ENCODE data around the gene PPP3CA.
A peak's percentile ranks its signal among the peaks of the same experiment; 100 is the strongest.

Gene PPP3CA

DNA sequence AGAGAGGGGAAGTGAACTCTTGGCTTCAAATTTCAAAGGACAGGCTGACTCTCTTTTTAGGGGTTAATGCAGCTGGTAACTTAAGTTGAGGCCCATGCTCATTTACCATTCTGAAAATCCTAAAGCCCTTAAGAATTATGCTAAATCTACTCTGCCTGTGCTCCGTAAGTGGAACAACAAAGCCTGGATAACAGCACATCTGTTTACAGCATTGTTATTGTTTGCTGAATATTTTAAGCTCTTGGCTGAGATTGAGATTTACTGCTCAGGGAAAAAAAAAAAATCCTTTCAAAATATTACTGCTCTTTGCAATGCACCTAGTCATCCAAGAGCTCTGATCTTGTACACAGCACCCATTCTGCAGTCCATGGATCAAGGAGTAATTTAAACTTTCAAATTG is 17.7 kb downstream of the PPP3CA start:
- DNase-seq = no peak

DNA sequence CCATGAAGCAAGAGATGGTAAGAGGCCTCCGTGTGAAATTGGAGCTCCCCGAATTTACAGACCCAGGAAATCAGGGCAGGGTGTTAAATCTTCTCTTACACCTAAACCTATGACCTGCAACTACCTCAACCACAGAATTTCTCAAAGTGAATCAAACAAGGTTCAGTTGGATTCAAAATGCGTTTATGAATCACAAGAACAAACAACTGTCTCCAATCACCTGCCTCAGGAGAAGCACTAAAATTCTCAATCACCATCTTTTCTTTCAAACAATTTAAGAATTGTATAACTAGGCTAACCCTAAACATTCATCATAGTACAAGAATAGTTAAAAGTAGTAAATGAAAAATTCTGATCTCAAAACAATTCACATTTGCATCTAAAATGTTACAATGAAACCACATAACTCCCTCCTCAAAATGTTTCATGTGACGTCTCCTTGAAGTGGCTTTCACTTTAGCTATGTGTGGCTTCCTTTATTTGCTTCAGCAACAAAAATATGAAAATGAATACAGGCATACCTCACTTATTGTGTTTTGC is 19.2 kb downstream of the PPP3CA start:
- peak in 1 of 2 donors; percentile 64 for DNase-seq

DNA sequence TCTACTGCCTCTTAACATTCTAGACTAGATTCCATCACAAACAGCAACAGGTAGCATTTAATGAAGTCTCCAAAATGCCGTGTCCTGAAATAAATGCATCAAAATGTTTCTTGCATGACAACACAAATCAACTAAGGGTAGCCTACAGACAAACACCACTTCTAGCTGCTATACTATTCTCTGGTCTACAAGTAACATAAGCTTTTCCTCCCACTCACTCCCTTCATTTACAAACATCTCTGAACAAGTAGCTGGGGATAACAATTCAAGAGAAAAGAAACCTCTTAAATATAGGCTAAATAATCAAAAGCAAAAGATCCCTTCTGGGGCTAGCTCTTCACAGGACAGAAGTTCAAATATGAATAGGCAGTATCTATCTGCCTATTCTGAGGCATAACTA is 20.8 kb downstream of the PPP3CA start:
- DNase-seq = no peak

DNA sequence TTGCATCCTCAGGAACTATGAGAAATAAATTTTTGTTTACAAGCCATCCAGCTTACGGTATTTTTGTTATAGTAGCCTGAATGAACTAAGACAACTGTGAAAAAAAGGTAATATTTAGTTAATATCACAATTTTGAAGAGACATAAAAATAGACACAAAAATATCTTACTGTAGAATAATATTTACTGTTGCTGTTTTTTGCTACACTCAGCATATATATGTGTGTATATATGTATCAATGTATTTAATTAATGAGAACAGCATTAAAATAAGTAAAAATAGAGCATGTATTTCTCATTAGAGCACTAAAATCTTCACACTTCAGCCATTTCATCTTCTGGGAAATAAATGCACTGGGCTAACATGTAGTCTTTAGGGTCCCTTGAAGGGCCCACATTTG is 24.6 kb downstream of the PPP3CA start:
- no peak for DNase-seq

DNA sequence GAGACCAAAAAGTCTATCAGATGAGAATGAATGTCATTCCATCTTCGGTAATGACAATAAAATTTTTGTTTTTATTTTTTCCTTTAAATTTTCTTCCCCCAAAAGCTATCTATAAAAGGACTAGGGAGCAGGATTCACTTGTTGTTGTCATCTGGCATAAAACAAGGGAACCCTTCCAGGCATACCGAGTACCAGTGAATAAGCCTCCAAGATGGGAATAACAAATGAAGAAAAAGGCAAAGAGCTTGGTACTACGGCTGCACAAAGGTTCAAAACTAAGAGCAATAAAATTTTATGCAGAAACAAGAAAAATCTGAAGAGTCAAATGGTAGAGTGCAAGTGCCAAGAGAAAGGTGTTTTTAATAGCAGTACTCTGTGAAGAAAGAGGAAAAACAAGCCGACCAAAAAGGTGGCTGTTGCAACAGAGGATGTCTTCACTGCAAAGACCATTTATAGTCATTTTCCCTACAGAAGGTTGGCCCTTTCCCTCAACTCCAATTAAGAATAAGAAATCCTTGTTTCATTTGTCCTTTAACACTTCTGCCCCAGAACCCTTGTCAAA is 25.8 kb downstream of the PPP3CA start:
- DNase-seq = no peak

DNA sequence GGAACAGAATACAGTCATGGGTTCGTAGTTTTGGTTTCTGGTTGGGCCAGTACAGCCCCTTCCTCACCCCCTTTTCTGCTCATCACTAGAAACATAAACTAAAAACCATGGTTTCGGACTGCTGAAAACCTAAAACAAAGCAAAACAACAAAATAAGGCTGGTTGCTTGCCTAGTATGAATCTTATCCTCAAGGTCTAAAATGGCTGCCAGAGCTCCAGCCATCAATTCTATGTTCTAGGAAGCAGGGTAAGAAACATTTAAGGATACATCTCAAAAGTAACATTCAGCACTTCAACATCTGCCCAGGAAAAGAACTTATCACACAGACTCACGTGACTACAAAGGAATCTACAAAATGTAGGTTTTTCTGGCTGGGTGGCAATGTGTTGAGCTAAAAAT is 31.5 kb downstream of the PPP3CA start:
- no peak for DNase-seq

DNA sequence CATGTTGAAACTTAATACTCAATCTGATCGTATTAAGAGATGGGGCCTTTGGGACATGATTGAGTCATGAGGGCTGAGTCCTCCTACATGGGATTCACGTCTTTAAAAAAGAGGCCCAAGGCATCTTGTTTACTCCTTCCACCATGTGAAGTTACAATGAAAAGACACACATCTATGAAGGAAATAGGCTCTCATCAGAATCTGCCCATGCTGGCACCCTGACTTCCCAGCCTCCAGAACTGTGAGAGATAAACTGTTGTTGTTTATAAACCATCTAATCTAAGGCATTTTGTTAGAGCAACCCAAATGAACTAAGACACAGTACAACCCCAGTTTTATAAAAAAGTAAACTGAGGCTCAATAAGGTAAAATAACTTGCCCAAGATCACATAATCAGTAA is 32.3 kb downstream of the PPP3CA start:
- no peak for DNase-seq

DNA sequence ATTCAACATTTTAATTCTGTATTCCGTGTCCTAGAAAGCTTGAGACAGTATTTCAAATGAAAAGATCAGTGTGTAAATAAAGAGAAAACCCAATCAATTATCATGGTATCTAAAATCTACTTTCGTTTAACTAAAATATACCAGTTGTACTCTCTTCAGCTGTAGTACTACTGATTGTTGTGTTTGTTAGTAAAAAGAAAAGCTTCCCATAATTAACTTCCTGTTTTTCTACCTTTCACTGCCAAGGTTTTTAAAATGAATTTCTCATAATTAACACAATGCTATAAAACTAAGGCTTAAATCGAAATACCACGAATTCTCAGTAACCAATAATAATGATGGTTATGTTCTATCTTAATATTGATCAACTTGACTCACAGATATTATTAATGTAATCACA is 37.4 kb downstream of the PPP3CA start:
- DNase-seq = no peak

DNA sequence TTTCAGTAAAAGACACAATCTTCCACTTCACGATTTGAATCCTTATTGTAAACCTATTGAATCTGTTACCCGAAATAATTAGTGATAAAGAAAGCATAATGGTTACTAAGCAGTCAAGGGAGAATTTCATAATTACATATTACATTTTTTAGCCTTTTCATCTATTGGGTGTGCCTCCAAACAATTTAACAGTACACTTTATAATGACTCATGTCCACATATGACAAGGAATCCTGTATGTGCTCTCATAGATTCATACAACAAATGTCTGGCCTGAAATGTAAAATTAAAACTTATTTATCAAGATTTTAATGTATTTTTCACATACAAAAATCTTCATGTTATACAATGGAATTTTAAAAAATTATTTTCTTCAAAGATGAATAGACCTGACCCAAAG is 39.4 kb downstream of the PPP3CA start:
- DNase-seq = no peak

DNA sequence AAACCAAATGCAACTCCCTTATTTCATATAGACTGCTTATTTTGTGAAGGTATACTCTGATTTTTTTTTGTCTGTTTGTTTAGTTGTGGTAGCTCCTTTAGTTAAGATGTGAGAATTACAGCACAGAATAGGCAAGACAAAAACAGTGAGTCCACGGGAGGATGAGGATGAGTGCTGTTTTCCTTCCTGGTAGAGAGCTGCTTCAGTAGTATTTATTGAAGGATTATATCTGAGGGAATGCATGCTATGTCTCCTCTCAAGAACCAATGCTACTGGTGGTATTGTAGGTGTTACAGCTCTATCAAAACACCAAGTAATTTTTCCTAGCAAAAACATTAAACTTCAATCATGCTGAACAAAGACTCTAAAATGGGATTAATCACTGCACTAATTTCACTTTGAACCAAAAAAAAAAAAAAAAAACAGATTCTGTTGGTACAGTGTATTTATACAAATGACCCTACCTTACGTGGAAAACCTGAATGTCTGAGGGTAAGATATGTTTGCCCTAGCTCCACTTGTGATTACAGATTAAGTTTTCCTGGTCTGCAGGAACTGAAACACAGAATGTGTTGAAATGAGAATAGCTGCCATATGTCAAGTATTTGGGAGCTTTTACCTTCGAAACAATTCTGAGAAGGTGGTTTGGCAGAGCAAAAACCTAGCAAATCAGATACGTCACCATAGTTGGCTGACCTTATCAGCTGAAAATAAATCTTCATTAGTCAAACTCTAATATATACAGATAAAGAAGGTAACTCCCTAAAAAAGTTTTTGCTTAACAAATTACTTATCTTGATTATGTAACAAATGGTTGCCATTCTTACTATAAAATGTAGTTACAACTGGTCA is 40.3 kb downstream of the PPP3CA start:
- DNase-seq = no peak

DNA sequence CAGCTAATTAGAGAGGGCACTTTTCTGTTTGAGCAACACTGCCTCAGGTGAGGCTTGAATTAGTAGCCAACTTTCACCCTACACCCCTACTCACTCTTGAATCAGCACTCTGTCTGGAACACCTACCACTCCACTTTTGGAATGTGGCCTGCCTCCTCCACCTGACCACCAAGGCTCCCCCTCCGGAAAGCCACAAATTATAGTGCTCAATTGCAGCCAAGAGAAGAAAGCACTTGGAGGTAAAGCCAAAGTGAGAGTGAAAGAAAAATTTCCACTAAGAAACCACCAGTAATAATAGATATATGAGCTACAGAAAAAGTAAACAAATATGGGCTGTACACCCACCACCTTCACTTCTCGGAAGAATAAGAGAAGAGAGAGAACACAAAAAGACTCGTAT is 41.1 kb downstream of the PPP3CA start:
- DNase-seq = no peak

DNA sequence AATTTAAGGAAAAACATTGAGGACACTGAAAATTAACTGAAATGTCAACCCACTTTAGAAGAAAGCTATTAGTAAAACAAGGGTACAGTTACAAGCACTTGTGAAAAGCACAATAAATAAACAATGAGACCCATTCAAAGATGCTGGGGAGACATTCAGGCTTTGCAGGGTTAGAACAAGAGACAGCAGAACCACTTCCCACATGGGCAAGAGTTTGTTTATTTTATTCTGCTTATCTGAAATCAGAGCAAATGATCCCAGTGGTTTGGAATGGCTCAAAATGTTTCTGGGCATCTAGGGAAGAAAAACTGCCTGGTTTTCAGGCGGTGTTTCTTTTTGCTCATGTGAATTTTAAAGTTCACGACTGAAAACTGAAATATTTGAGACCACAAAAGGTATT is 42.4 kb downstream of the PPP3CA start:
- no peak for DNase-seq

DNA sequence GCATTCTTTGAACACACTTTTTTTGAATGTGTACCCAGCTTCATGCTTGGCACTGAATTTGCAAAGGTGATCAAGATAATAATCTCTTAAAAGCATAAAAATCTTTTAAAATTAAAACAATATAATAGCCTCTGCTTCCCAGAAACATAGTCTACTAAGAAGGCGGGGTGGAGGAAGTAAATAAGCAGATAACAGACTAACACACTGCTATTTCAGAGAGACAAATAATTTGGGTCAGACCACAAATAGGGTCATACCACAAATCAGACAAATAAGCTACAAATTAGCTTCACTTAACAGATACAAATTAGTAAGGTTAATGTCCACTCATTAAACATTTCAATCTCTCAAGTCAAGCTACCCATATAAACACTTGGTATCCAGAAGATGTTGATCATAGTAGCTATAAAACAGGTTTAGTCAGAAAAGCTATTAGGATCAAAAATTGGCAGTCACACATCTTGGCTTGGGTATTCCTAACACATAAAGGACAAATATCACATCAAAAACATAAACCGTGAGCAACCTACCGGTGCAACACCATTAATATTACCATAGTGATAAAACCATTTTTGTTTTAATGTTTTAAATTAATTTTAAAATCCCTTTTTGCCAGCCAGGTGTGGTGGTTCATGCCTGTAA is 47.3 kb downstream of the PPP3CA start:
- DNase-seq = no peak

DNA sequence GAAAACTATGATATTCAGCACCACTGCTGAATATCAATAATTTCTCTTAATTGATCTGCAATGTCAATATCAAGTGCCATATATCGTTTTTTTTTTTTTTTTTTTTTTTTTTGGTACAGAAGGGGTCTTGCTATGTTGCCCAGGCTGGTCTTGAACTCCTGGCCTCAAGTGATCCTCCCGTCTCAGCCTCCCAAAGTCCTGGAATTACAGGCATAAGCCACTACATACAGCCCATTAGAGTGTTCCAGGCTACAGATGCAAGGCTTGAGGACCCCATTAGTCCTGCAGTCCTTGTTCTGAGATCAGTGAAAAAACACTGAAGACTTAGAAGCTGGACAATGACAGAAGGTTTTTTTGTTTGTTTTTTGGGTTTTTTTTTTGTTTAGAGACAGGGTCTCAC is 48.3 kb downstream of the PPP3CA start:
- no peak for DNase-seq

DNA sequence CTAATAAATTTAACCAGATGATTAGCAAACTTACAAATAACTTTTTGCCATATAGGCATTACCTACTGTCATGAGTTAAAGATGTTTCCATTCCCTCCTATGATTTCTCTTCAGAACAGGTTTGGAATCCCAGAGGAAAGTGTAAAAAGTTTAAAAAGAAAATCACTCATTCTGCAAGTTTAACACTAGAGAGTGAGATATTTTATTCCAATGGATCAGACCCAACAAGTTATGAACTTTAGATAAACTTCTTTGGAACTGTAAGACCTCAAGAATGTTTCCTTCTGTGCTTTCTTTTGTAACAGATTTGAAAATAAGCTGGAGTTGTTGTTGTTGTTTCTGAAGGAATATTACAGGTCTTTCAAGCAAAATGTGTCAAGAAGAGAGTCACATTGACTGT is 51.6 kb downstream of the PPP3CA start:
- DNase-seq = no peak

DNA sequence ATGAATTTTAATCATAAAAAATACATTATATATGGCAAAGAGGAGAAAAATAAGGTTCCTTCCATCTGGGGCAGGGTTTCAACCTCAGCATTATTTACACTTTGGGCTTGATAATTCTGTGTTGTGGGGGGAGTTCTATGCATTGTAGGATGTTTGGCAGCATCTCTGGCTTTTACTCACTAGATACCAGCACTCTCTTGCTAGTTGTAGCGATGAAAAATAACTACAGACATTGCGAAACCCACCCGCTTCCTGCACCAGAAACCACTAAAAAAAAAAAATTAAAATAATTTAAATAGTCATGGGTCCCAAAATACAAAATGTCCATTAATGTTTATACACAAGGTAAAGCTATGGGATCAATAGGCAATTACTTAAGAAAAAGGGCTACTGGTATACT is 52.7 kb downstream of the PPP3CA start:
- no peak for DNase-seq

DNA sequence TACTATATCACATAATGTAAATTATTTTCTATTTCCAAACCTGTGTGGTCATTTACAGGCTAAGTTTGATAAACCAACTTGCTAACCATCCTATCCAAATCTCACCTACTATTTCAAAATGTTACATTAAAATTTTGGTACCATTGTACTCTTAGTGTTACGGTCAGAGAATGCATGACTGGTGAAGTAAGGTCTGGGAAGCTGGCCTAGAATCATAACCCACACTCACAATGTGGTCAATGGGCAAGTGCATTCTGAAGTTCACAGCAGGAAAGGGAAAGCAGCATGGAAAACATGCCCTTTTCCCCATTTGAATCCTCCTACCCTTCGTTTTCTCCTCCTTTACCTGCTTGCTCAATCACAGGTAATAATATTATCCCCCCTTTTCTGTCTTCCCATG is 54.4 kb downstream of the PPP3CA start:
- no peak for DNase-seq

DNA sequence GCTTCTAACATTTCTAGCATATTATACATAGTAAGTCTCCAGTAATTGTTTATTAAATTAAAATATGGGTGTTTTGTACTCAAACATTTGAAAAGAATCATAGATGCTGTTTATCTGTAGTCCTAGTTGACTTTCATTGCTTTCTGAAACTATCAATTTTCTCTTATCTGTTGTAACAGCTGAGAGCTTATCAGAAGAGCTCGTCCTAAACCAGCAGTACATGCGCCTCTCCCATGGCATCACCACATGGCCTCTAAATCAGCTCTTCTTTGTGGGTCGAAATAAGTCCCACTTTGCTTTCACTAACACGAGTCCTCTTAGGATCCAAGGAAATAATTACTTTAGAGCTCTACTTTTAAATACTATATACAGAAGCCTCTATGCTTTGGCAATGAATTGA is 55.1 kb downstream of the PPP3CA start:
- DNase-seq = no peak

DNA sequence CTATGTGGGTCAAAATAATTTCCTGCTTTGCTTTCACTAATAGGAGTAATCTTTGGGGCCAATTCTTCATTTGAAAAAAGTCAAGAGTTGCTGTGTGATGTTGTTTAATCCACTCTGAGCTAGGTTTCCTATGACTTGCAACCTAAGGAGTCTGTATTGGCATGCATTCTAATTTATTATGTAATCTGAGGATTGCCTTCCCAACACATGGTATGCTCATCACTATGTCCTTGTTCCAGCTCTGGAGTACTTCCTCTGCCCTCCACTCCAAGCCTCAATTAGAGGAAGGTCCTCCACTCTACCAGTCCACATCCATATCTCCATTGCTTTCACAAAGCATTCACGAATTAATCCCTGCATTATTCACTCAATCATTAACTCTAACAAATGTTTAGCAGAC is 56.1 kb downstream of the PPP3CA start:
- no peak for DNase-seq

DNA sequence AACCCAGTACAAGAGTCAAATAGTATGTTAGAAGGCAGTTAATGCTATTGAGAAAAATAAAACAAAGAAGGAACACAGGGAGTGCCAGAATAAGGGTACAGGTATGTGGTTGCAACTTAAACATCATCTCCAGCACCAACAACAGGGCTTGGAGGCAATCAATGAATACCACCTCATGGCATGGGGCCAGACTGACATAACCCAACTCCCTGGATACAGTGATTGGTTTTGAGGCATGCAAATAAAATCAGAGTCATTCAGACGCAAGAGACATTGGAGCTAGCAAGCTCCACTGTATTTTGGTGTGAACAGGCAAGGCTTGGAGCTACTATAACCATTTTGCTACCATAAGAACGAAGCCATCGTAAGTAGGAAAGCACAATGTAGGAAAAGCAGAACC is 56.7 kb downstream of the PPP3CA start:
- DNase-seq = no peak

DNA sequence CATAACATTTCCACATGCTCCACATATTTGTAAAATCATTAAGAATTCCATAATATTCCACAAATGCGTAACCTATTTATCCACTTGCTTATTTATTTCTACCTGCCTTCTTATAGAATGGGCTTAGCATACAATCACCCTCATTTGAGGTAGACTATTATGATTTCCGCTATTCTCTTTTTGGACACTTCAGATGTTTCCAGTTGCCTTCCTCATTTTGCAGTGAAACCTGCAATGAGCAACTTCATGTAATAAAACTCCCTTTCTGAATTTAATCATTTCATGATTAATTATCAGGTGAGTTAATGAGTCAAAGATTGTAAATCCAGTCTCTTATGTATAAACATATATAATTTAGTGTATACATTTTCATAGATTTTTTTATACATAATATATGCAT is 58.0 kb downstream of the PPP3CA start:
- DNase-seq = no peak

DNA sequence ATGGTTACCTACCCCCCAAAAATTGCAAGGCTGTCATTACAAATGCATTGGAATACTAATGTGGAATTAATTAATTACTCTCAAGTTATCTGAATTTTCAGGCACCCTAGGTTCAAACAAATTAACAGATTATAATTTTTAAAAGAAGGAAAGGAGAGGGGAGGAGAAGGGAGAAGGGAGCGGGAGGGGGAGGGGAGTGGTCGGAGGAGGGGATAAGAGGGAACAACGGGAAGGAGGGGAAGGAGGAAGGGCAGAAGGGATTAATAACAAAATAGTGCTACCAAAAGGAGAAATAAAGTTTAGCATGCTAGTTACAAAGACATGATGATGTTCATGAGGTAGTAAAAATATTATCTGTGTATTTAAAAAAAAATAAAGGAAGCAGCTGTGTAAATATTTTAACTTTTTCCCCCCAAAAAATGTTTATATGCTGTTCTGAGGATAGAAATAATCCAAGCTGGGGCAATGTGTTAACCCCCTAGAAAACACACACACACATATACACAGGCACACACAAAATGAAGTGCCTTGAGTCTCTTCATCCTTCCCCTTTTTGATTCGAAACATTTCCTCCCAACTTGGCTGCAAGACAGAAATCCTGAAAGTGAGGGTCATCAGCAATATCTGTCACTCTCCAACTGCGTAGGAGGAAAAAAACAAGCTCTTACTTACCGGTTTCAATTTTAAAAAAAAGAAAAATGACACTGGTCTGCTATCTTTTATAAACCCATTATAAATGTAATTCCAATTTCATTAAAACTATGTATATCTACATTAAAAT is 58.8 kb downstream of the PPP3CA start:
- DNase-seq = no peak

DNA sequence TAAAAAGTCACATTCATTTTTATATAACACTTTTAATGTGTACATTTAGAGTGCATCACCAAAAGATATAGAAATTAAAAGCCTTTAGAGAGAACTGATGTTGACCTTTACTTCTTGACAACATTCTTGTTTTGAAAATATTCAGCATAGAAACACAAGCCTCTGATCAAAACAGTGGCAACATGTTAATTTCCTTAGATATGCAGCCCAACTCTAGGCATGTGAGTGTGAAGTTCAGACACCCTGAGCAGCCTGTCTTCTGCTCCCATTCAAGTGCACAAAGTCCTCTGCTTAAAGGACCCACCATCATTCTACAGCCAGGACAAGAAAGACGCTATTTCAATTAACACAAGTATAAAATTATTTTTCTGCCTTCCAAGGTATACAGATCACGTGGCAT is 60.0 kb downstream of the PPP3CA start:
- DNase-seq = peak in 1 of 2 donors; percentile 26
